ENCODE data around the gene PMEL. TPM values are rescaled to one million over a fixed set of nuclear protein-coding genes. Genes with fewer than 3 reads are reported as not detected.

The PMEL gene
- total RNA-seq, 1 donor from 2014 or later, result 1.6 TPM

DNA sequence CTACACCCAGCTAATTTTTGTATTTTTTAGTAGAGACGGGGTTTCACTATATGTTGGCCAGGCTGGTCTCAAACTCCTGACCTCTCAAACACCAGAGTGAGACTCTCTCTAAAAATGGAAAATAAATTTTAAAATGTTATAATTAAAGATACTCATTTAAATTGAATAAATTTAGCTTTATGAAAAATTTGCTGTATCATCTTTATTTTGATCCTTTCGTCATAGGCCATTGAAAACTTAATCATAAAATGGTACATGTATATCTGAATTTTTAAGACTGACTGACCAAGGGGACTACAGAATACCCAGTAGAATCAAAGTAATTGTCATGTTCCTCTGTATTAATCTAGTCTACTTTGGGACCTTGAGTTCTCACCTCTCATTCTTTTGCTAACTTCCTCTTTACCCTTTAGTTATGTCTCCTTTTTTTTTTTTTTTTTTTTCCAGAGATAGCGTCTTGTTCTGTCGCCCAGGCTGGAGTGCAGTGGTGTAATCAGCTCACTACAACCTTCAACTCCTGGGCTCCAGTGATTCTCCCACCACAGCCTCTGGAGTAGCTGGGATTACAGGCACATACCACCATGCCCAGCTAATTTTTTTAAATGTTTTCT, 17.5 kb upstream of the PMEL start:
- DNase-seq (ENCODE audit: low read depth), result no peak

- peak; percentile 81 for DNase-seq (ENCODE audit: low read depth)
These were observed 16.6 kb upstream of the PMEL start for GRCh38 chr12:55982319-55982936.

DNA sequence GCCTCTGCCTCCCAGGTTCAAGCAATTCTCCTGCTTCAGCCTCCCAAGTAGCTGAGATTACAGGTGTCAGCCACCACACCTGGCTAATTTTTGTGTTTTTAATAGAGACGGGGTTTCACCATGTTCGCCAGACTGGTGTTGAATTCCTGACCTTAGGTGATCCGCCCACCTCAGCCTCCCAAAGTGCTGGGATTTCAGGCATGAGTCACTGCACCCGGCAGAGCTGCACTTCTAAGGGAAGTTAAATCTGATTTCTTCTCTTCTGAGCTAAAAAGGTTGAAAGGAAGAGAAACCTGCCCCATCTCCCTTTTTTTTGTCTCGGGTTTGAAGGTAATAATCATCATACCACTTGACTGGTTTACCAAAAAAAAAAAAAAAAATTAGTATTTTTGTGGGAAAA, 16.0 kb upstream of the PMEL start:
- peak; percentile 65 for DNase-seq (ENCODE audit: low read depth)

GRCh38 chr12:55979069-55979468, 13.2 kb upstream of the PMEL start:
- no peak for DNase-seq (ENCODE audit: low read depth)

- DNase-seq (ENCODE audit: low read depth), result no peak
These were observed 12.6 kb upstream of the PMEL start for GRCh38 chr12:55978393-55978792.

- DNase-seq (ENCODE audit: low read depth), result peak; percentile 58
These were observed 8.5 kb upstream of the PMEL start for GRCh38 chr12:55974308-55974730.

DNA sequence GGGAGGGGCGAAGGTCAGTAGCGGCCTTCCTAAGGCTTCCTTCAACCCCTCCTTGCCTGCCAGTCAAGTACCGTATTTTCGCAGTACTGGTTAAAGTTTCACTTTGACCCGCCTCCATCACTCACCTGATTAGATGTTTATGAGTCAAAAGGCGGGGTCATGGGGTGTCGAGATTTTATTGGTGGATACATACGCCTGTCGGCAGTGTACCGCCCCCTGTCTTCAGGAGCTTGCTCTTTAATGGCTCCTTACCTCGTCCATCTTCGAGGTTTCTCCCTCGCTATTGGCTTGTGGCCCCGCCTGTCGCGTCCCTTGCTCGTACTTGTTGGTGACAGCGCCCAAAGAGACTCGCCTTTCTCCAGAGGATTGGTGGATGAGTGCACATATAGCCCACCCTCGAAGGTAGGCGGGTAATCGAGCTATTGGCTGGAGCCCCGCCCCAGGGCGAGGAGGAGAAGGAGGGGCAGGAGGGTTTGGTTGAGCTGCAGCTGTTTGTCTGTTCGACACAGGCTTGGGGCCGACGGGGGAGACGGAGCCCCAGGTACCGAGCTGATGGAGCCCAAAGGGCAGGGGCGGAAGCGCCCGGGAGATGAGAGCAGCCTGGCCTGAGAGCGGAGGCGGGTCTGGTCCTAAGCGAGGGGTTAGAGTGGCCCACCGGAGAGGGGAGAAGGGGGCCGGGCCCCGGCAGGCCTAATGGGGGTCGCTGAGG, 7.9 kb upstream of the PMEL start, which contains the start of gene RAB5B:
Gene RAB5B, plus strand, starts transcription at position 480 of the 709 bp plus-strand sequence. CDS start 12,883 bp downstream, outside the sequence.
- DNase-seq (ENCODE audit: low read depth), result peak; percentile 100

DNA sequence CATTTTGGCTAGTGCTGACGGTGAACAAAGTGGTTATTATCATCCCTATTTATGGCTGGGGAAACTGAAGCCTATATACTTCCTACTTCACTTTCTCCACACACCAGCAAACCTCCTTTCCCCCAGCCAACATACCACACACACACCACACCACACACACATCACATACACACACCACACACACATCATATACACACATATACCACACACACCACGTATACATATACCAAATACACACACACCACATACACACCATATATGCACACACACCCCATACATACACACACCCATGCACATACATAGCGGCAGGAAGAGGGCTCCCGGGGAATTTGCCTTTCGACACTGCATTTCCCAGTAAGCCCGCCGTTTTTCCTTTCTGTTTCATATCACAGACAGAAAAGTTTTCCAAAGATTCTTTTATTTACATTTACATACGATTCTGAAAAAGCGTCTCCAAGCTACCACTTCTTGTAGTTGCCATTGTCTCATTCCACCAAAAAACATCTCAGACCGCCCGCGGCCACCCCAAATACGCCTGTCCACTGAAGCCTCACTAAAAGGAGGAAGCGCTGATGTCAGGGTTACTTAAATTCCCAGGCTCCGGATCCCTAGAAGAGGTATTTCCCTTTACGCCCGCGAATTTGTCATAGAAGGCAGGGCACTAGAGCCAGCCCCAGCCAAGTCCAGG, 7.2 kb upstream of the PMEL start:
- DNase-seq (ENCODE audit: low read depth), result no peak

DNA sequence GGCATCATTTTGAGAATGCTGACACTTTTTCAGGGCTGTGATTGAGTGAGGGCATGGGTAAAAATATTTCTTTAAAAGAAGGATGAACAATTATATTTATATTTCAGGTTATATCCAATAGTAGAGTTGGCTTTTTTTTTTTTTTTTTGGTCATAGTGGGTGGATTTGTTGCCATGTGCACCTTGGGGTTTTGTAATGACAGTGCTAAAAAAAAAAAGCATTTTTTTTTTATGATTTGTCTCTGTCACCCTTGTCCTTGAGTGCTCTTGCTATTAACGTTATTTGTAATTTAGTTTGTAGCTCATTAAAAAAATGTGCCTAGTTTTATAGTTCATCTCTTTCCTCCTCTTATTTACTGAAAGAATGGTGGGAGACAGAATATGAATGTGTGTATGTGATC, 6.6 kb upstream of the PMEL start:
- DNase-seq (ENCODE audit: low read depth), result no peak

GRCh38 chr12:55972042-55972441, 6.2 kb upstream of the PMEL start:
- peak; percentile 90 for DNase-seq (ENCODE audit: low read depth)

GRCh38 chr12:55970775-55971174, 4.9 kb upstream of the PMEL start:
- DNase-seq (ENCODE audit: low read depth), result no peak

DNA sequence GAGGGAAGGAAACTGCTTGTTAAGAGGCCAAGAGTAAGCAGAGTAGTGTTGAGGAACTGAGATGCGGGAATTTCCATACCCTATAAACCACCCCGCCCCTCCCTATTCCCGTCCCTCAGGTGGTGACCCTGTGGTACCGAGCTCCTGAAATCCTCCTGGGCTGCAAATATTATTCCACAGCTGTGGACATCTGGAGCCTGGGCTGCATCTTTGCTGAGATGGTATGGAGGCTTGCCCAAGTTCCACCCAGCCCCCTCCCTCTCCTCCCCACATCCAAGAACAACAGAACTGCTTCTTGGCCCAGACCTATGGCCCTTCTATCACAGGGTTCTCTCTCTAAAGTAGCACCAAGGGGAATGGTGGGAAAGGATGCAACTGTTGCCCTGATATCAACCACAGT, 3.5 kb upstream of the PMEL start:
- DNase-seq (ENCODE audit: low read depth), result no peak

GRCh38 chr12:55966408-55967281, 803 bp upstream of the PMEL start, which contains the start of gene CDK2:
CDK2 (plus strand) TSS chr12:55966830; CDS start chr12:55967009, 179 bp downstream.
- peak; percentile 64 for DNase-seq (ENCODE audit: low read depth)

- no peak for DNase-seq (ENCODE audit: low read depth)
These were observed 602 bp downstream of the PMEL start for GRCh38 chr12:55965240-55965639.

DNA sequence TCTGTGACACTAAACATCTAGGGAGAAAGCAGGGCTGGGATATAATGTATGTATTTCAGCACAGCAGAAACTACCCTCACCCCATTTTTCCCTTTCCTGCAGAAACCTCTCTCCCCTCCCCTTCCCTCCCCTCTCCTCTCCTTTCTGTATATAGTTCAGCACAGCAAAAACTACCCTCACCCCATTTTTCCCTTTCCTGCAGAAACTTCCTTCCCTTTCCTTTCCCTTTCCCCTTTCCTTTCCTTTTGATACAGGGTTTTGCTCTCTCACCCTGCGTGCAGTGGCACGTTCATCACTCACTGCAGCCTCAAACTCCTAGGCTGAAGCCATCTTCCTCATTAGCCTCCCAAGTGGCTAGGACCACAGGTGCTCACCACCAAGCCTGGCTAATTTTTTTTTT, 2.1 kb downstream of the PMEL start:
- no peak for DNase-seq (ENCODE audit: low read depth)

DNA sequence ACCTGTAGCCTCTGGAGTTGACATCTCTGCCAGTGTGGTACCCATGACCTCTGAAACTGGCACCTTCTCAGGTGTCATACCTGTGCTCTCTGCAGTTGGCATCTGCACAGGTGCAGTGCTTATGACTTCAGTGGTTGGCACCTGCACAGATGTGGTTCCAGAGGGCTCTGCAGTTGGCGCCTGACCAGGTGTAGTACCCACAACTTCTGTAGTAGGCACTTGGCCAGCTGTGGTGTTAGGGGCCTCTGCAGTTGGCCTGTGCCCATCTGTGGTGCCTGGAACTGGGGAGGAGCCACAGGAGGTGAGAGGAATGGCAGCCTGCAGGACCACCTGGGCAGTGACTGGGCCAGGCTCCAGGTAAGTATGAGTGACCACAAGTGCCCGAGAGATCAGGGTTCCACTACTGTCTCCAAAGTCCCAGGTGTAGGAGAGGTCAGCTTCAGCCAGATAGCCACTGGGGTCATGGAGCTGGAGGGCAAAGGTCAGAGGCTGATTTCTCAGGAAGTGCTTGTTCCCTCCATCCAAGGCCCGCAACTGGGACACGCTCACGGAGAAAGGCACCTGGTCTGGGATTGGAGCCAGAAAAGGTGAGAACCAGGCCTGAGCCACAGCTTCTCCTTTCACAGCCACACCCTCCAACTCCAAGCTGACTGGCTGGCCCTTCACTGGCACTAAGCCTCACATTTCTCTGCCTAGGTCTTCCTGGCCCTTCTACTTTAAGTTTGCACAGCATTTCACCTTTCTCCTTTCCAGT, 8.6 kb downstream of the PMEL start:
- no peak for DNase-seq (ENCODE audit: low read depth)

DNA sequence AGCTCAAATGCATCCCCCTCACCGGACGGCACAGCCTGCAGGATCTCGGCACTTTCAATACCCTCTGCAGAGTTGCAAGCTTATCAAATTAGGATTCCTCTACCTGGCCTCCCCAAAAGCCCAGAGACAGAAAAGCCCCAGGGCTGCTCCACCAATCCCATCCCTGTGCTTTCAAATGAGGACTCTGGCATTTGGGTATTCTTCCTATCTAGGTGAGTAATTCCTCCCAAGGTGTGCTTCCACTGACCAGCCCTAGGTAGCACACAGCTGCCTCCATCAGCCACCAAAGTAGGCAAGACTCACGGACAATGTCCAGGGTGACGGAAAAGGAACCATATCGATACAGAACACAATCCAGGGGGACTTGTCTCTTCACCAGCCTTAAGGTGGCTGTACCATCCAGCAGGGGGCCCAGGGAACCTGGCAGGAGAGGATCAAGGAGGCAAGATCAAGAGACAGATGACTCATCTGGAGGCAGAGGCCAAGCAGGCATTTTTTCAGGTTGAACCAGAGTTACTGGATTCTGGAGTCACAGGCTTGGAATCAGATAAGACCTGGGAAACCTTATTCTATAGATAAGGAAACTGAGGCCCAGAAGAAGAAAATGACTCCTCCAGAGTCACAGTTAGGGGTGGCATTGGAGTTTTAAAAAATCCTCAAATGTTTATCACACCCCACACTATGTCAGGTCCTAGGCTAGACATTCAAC, 9.9 kb downstream of the PMEL start:
- peak; percentile 83 for DNase-seq (ENCODE audit: low read depth)

DNA sequence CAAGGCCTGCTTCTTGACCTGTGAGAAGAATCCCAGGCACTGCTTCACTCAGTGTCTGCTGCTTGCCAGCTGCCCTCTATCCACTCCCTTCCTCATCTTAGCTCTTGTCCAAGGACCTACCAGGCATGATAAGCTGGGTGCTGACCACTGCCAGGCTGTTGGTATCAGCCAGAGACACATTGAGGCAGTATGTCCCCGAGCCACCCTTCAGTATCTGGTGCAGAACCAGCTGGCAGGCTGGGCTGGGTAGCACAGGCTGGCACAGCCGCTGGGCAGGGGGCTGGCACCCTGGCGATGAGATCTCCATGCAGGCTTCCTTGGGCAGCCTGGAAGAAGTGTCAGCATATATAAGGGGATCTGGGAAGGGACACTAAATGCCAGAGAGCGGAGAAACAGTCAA, 10.5 kb downstream of the PMEL start:
- DNase-seq (ENCODE audit: low read depth), result no peak

DNA sequence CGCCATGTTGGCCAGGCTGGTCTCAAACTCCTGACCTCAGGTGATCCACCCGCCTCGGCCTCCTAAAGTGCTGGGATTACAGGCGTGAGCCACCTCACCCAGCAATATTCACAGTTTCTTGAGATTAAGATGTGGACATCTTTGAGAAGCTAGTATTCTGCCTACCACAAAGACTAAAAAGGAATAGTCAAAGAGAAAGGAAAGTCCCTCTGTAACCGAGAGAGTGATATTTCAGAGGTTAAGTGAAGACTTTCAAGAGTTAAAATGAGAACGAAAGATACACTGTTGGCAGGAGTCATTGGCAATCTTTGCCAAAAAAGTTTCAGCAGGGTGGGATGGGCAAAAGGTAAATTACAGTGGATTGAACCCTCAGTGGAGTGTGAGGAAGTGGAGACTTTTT, 19.3 kb downstream of the PMEL start:
- DNase-seq (ENCODE audit: low read depth), result no peak

DNA sequence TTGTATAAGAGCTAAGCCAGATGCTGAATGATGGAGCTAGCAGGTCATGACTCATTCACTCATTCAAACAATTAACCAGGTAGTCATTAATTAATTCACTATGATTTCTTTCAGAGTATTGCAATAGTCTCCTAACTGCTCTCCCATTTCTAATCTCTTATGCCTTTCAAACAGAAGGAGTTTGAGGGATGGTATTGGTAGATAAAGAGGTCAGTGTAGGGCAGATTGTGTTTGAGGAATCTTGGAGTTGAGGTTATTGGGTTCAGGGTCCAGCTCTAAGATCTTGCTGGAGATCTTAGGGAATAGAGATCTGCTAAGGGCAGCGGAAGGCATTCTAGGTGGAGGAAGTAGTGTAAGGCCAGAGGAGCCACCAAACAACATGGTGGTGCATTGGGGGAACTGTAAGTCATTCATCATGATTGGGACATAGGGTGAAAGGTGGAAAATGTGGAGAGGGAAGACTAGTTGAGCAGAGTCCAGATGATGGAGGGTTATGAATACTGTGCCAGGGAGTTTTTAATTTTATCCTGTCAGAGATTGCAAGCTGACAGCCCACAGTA, 23.2 kb downstream of the PMEL start:
- DNase-seq (ENCODE audit: low read depth), result peak; percentile 37
